ENCODE measurements around the gene CRELD1. TPM values are rescaled to one million over a fixed set of nuclear protein-coding genes. Genes with fewer than 3 reads are reported as not detected.
"Not testable (repeated sequence)": the region's sequence is repeated elsewhere in the genome, so short reads cannot be mapped to it uniquely, and the experiment has no call there.

Gene CRELD1
- total RNA-seq, 1 donor, result 7.6 TPM

GRCh38 chr3:9937486-9938238, 4.0 kb downstream of the CRELD1 start:
- Histone ChIP-seq H3K4me3 (ENCODE audit: insufficient read depth, low read length) (no peak overlapping the region), H3K4me2 (ENCODE audit: insufficient read depth, low read length) (no peak overlapping the region), H4K20me1 (ENCODE audit: insufficient read depth, low read length) (no peaks in the 10 kb centered on the region), H3K27ac (ENCODE audit: low read depth, low read length) (no peak overlapping the region), H3K27me3 (ENCODE audit: insufficient read depth, low read length) (no peaks in the 10 kb centered on the region), H3K79me2 (ENCODE audit: insufficient read depth, low read length) (peaks cover 4% of the 10 kb centered on the region), H2AFZ (ENCODE audit: low read length) (no peak overlapping the region), H3K36me3 (ENCODE audit: insufficient read depth, low read length) (peaks cover 9% of the 10 kb centered on the region), H3K4me1 (ENCODE audit: insufficient read depth, low read length) (peaks cover 14% of the 10 kb centered on the region), H3K9me3 (ENCODE audit: low read depth, low read length) (no peaks in the 10 kb centered on the region)
- no peak for TF ChIP-seq CTCF (IDR thresholded peaks at IDR 0.05; ENCODE audit: extremely low read depth, low read depth, low read length)
- DNase-seq (ENCODE audit: insufficient read length, low spot score, missing footprints), result no peak

GRCh38 chr3:9938966-9939365, 5.3 kb downstream of the CRELD1 start:
- Histone ChIP-seq H3K27me3 (ENCODE audit: insufficient read depth, low read length) (no peaks in the 10 kb centered on the region), H3K9me3 (ENCODE audit: low read depth, low read length) (no peaks in the 10 kb centered on the region), H3K27ac (ENCODE audit: low read depth, low read length) (no peak overlapping the region), H3K4me1 (ENCODE audit: insufficient read depth, low read length) (peaks cover 9% of the 10 kb centered on the region), H3K79me2 (ENCODE audit: insufficient read depth, low read length) (peaks cover 4% of the 10 kb centered on the region), H3K4me3 (ENCODE audit: insufficient read depth, low read length) (no peak overlapping the region), H2AFZ (ENCODE audit: low read length) (no peak overlapping the region), H3K36me3 (ENCODE audit: insufficient read depth, low read length) (peaks cover 9% of the 10 kb centered on the region), H4K20me1 (ENCODE audit: insufficient read depth, low read length) (no peaks in the 10 kb centered on the region), H3K4me2 (ENCODE audit: insufficient read depth, low read length) (no peak overlapping the region)
- DNase-seq (ENCODE audit: insufficient read length, low spot score, missing footprints), result no peak
- TF ChIP-seq CTCF (IDR thresholded peaks at IDR 0.05; ENCODE audit: extremely low read depth, low read depth, low read length), result no peak

- not testable (repeated sequence) for H3K27me3 ChIP-seq (ENCODE audit: insufficient read depth, low read length); H2AFZ ChIP-seq (ENCODE audit: low read length); H3K27ac ChIP-seq (ENCODE audit: low read depth, low read length); DNase-seq (ENCODE audit: insufficient read length, low spot score, missing footprints); H3K9me3 ChIP-seq (ENCODE audit: low read depth, low read length); H3K4me3 ChIP-seq (ENCODE audit: insufficient read depth, low read length); H3K79me2 ChIP-seq (ENCODE audit: insufficient read depth, low read length); H3K36me3 ChIP-seq (ENCODE audit: insufficient read depth, low read length); H3K4me1 ChIP-seq (ENCODE audit: insufficient read depth, low read length); H4K20me1 ChIP-seq (ENCODE audit: insufficient read depth, low read length); H3K4me2 ChIP-seq (ENCODE audit: insufficient read depth, low read length)
Measured at GRCh38 chr3:9939906-9940305, 6.3 kb downstream of the CRELD1 start.

- H2AFZ ChIP-seq (ENCODE audit: low read length), result no peak overlapping the region
- H3K27ac ChIP-seq (ENCODE audit: low read depth, low read length), result no peak overlapping the region
- no peak for DNase-seq (ENCODE audit: insufficient read length, low spot score, missing footprints)
- H3K4me3 ChIP-seq (ENCODE audit: insufficient read depth, low read length), result no peak overlapping the region
- H3K36me3 ChIP-seq (ENCODE audit: insufficient read depth, low read length), result peaks cover 13% of the 10 kb centered on the region
- no peaks in the 10 kb centered on the region for H4K20me1 ChIP-seq (ENCODE audit: insufficient read depth, low read length)
- H3K79me2 ChIP-seq (ENCODE audit: insufficient read depth, low read length), result no peaks in the 10 kb centered on the region
- TF ChIP-seq CTCF (IDR thresholded peaks at IDR 0.05; ENCODE audit: extremely low read depth, low read depth, low read length), result no peak
- no peaks in the 10 kb centered on the region for H3K27me3 ChIP-seq (ENCODE audit: insufficient read depth, low read length)
- H3K4me1 ChIP-seq (ENCODE audit: insufficient read depth, low read length), result no peaks in the 10 kb centered on the region
- H3K4me2 ChIP-seq (ENCODE audit: insufficient read depth, low read length), result no peak overlapping the region
- no peaks in the 10 kb centered on the region for H3K9me3 ChIP-seq (ENCODE audit: low read depth, low read length)
Measured at GRCh38 chr3:9940746-9941145, 7.1 kb downstream of the CRELD1 start.
